SK-N-MC (cell line): ENCODE results near the gene FAM20B.

Experiments
- EZH2 ChIP-seq: fragments of 200-600 bp; sonication (generic); IDR thresholded peaks from one replicate; pipeline ENCODE4 v1.6.1; 2017; ENCODE audit warnings: antibody characterized with exemption
- FOXP2 ChIP-seq: optimal IDR thresholded peaks from 2 replicates; pipeline ENCODE3; 2011; ENCODE audit warnings: mild to moderate bottlenecking, moderate library complexity; ENCODE audit not compliant: insufficient read depth; ENCODE audit errors: extremely low read length, control extremely low read depth
- POLR2AphosphoS5 ChIP-seq: IDR thresholded peaks from 2 replicates; pipeline ENCODE4 v1.6.1; 2012; ENCODE audit warnings: mild to moderate bottlenecking, low read depth, low read length, borderline replicate concordance

- TF ChIP-seq POLR2AphosphoS5 (no peak), EZH2 (no peak), FOXP2 (no peak)
Observed at GRCh38 chr1:179066471-179066870, 40.8 kb downstream of the FAM20B start.
